Keratinocyte (primary cell): ENCODE data around the gene KLHL29. TPM values are rescaled to one million over a fixed set of nuclear protein-coding genes. Genes with fewer than 3 reads are reported as not detected.

ENCODE experiments used
- DNase-seq: peaks from one replicate; pipeline ENCODE4 v3.0.0-alpha.2; 2011; ENCODE audit warnings: low read depth, missing footprints, low spot score
- FAIRE-seq: peaks from 2 replicates; lab custom pipeline; 2011; peaks lifted over from hg19 to GRCh38; lab: Jason Lieb, UNC
- H2AFZ ChIP-seq: 2 replicates; pipeline ENCODE4 v1.6.0; 2012; ENCODE audit warnings: low read length, control low read depth, inconsistent platforms; ENCODE audit not compliant: control insufficient read depth
- H3K27ac ChIP-seq: 2 replicates; pipeline ENCODE4 v1.5.1; 2011; ENCODE audit warnings: low read length; ENCODE audit not compliant: control insufficient read depth, insufficient read depth
- H3K27me3 ChIP-seq: 3 replicates; pipeline ENCODE4 v1.6.0; 2011; ENCODE audit warnings: low read length; ENCODE audit not compliant: control insufficient read depth, insufficient read depth; ENCODE audit errors: extremely low read depth
- H3K36me3 ChIP-seq, 2 experiments: 2 replicates in 1 of 2; 3 replicates in 1 of 2; pipeline ENCODE4 v1.5.1; 2011; ENCODE audit warnings: low read length in 2 of 2, mild to moderate bottlenecking in 1 of 2; ENCODE audit not compliant: control insufficient read depth in 2 of 2, insufficient read depth in 2 of 2; ENCODE audit errors: extremely low read depth in 1 of 2
- H3K4me1 ChIP-seq: 3 replicates; pipeline ENCODE4 v1.5.1; 2011; ENCODE audit warnings: low read length; ENCODE audit not compliant: control insufficient read depth, insufficient read depth; ENCODE audit errors: extremely low read depth
- H3K4me2 ChIP-seq: 3 replicates; pipeline ENCODE4 v1.6.0; 2011; ENCODE audit warnings: low read depth, low read length; ENCODE audit not compliant: control insufficient read depth, insufficient read depth; ENCODE audit errors: extremely low read depth
- H3K4me3 ChIP-seq, 3 experiments: fragments of 200-600 bp in 1 of 3; sonication (generic) in 1 of 3; 2 replicates in 2 of 3; 3 replicates in 1 of 3; pipeline ENCODE4 v1.5.1; 2011 to 2016; ENCODE audit warnings: low read length in 3 of 3, mild to moderate bottlenecking in 3 of 3, control low read depth in 2 of 3, inconsistent platforms in 1 of 3, low read depth in 1 of 3, mixed read lengths in 1 of 3, mixed run types in 1 of 3, moderate library complexity in 1 of 3; ENCODE audit not compliant: control insufficient read depth in 2 of 3, insufficient read depth in 2 of 3; ENCODE audit errors: extremely low read depth in 1 of 3
- H3K79me2 ChIP-seq: 2 replicates; pipeline ENCODE4 v1.6.0; 2012; ENCODE audit warnings: low read length; ENCODE audit not compliant: control insufficient read depth, insufficient read depth
- H3K9ac ChIP-seq: 3 replicates; pipeline ENCODE4 v1.6.0; 2011; ENCODE audit warnings: low read length; ENCODE audit not compliant: control insufficient read depth, insufficient read depth; ENCODE audit errors: extremely low read depth
- H3K9me1 ChIP-seq: 3 replicates; pipeline ENCODE4 v1.6.0; 2011; ENCODE audit warnings: low read length; ENCODE audit not compliant: control insufficient read depth, insufficient read depth; ENCODE audit errors: extremely low read depth
- H3K9me3 ChIP-seq: 2 replicates; pipeline ENCODE4 v1.5.1; 2012; ENCODE audit warnings: low read depth, low read length; ENCODE audit not compliant: control insufficient read depth
- H4K20me1 ChIP-seq: 3 replicates; pipeline ENCODE4 v1.6.0; 2011; ENCODE audit warnings: low read length; ENCODE audit not compliant: control insufficient read depth, insufficient read depth; ENCODE audit errors: extremely low read depth
- CTCF ChIP-seq, 3 experiments: IDR thresholded peaks in 1 of 3; conservative IDR thresholded peaks in 1 of 3; optimal IDR thresholded peaks in 1 of 3; 2 replicates in 2 of 3; 3 replicates in 1 of 3; pipeline versions ENCODE3 to v1.5.1; 2011; ENCODE audit warnings: low read length in 3 of 3, mild to moderate bottlenecking in 3 of 3, moderate library complexity in 2 of 3, control low read depth in 1 of 3, inconsistent platforms in 1 of 3; ENCODE audit not compliant: insufficient read depth in 2 of 3; ENCODE audit errors: extremely low read depth in 1 of 3
- EZH2 ChIP-seq: IDR thresholded peaks from one replicate; pipeline ENCODE4 v1.6.1; 2012; ENCODE audit warnings: inconsistent platforms, mild to moderate bottlenecking, low read length, moderate library complexity
- dilution Hi-C: fragments of 300-500 bp; cut with MboI; formaldehyde crosslinking; loops from one replicate; pipeline ENCODE4 v1.7.0; 2020; ENCODE audit warnings: low sequenced_read_pairs; ENCODE audit not compliant: extremely low pct_ligation_motif_present
- polyA plus RNA-seq, 5 experiments: library from polyadenylated mRNA; depleted of rRNA in 3 of 5; stranded (reverse) in 3 of 5; stranded (forward) in 1 of 5; unstranded in 1 of 5; fragments of >200 nt; gene quantifications; 1 replicate in 1 of 5; 2 replicates in 3 of 5; 3 replicates in 1 of 5; pipeline versions ENCODE4 v1.2.1 to v1.2.3, GENCODE V29; 2011 to 2012; ENCODE audit warnings: missing spikeins in 2 of 5, low read depth in 1 of 5, low replicate concordance in 1 of 5

The KLHL29 gene
- polyA plus RNA-seq, 1 donor (not counting 4 experiments of a cell fraction or from before 2014, with no cell fraction given): 4.7 TPM

GRCh38 chr2:23480957-23481797 is 96.2 kb downstream of the KLHL29 start:
- dilution Hi-C loops: no loop called here
- Histone ChIP-seq H3K9ac (no peak overlapping the region), H2AFZ (no peak overlapping the region), H4K20me1 (no peaks in the 10 kb centered on the region), H3K4me3 (no peak overlapping the region), H3K9me3 (no peaks in the 10 kb centered on the region), H3K36me3 (no peaks in the 10 kb centered on the region), H3K27me3 (no peaks in the 10 kb centered on the region), H3K9me1 (peaks cover 2% of the 10 kb centered on the region), H3K4me1 (peaks cover 12% of the 10 kb centered on the region), H3K4me2 (peak overlapping the region; percentile 66), H3K27ac (peak overlapping the region; percentile 39), H3K79me2 (no peaks in the 10 kb centered on the region)
- TF ChIP-seq EZH2: no peak
- no peak for TF ChIP-seq CTCF (optimal IDR thresholded peaks at IDR 0.05 in 1 of 3, IDR thresholded peaks at IDR 0.05 in 1 of 3, conservative IDR thresholded peaks at IDR 0.05 in 1 of 3; ENCODE audit: extremely low read depth in 1 of 3, insufficient read depth in 2 of 3, low read length in 3 of 3)
- FAIRE-seq (peak; percentile 98), DNase-seq (peak; percentile 82)

- Histone ChIP-seq H3K79me2 (no peaks in the 10 kb centered on the region), H3K27ac (no peak overlapping the region), H3K4me3 (no peak overlapping the region), H3K9me1 (peaks cover 2% of the 10 kb centered on the region), H2AFZ (no peak overlapping the region), H3K9me3 (no peaks in the 10 kb centered on the region), H3K4me1 (peaks cover 15% of the 10 kb centered on the region), H3K36me3 (no peaks in the 10 kb centered on the region), H3K27me3 (no peaks in the 10 kb centered on the region), H4K20me1 (peaks cover 3% of the 10 kb centered on the region), H3K9ac (no peak overlapping the region), H3K4me2 (no peak overlapping the region)
- DNase-seq (no peak), FAIRE-seq (no peak)
- TF ChIP-seq CTCF (optimal IDR thresholded peaks at IDR 0.05 in 1 of 3, IDR thresholded peaks at IDR 0.05 in 1 of 3, conservative IDR thresholded peaks at IDR 0.05 in 1 of 3; ENCODE audit: extremely low read depth in 1 of 3, insufficient read depth in 2 of 3, low read length in 3 of 3) (no peak), EZH2 (no peak)
- dilution Hi-C loops: no loop called here
Measured at GRCh38 chr2:23482188-23482587, 97.2 kb downstream of the KLHL29 start.
